Nephron progenitor cell (in vitro differentiated cells): ENCODE results near the gene MUC13.
A peak's percentile ranks its signal among the peaks of the same experiment; 100 is the strongest.

ENCODE experiments used
- DNase-seq: peaks from one replicate; pipeline ENCODE4 v3.0.0; 2021
- H3K27ac Mint-ChIP-seq: 2 replicates; pipeline ENCODE4 v1.8.0; 2021; ENCODE audit warnings: mild to moderate bottlenecking, moderate library complexity, mixed read lengths
- H3K27me3 Mint-ChIP-seq: 2 replicates; pipeline ENCODE4 v1.8.0; 2021; ENCODE audit warnings: mild to moderate bottlenecking, low read depth, mixed read lengths; ENCODE audit not compliant: poor library complexity
- H3K36me3 Mint-ChIP-seq: 2 replicates; pipeline ENCODE4 v1.8.0; 2021; ENCODE audit warnings: low read depth, mixed read lengths
- H3K4me1 Mint-ChIP-seq: 2 replicates; pipeline ENCODE4 v1.8.0; 2021; ENCODE audit warnings: mixed read lengths
- H3K4me3 Mint-ChIP-seq: 2 replicates; pipeline ENCODE4 v1.8.0; 2021; ENCODE audit warnings: mild to moderate bottlenecking, moderate library complexity, mixed read lengths
- H3K9me3 Mint-ChIP-seq: 2 replicates; pipeline ENCODE4 v1.8.0; 2021; ENCODE audit warnings: mild to moderate bottlenecking, moderate library complexity, mixed read lengths
- TF ChIP-seq, protein P1 (sequence below): fragments of 200-600 bp; sonication (generic); IDR thresholded peaks from 2 replicates; pipeline ENCODE4 v1.5.0; 2021; ENCODE audit warnings: antibody characterized with exemption

Gene MUC13

DNA sequence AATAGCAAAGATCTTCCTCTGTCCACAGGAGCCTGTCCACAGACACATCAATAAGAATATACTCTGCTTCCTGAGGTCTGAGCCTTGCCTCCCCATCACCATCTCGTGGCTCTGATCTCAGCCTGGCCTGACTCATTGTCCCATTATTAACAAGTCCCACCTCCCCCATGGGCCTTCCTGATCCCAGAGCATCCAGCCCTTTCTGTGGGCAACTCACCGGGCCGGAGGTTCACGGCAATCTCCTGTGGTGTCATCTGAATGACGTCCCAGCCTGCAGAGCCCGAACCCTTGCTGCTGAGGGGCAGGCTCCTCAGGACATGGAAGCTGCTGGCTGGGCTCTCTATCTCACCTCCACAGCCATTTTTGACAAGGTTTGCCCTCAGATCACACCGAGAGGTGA, 75.5 kb downstream of the MUC13 start:
- H3K27me3 Mint-ChIP-seq = no peaks in the 10 kb centered on the region
- peak overlapping the region; percentile 10 for H3K27ac Mint-ChIP-seq
- peaks cover 3% of the 10 kb centered on the region for H3K9me3 Mint-ChIP-seq
- H3K36me3 Mint-ChIP-seq = peaks cover 46% of the 10 kb centered on the region
- peaks cover 24% of the 10 kb centered on the region for H3K4me1 Mint-ChIP-seq
- DNase-seq = no peak
- no peak overlapping the region for H3K4me3 Mint-ChIP-seq
- TF ChIP-seq, protein P1, sequence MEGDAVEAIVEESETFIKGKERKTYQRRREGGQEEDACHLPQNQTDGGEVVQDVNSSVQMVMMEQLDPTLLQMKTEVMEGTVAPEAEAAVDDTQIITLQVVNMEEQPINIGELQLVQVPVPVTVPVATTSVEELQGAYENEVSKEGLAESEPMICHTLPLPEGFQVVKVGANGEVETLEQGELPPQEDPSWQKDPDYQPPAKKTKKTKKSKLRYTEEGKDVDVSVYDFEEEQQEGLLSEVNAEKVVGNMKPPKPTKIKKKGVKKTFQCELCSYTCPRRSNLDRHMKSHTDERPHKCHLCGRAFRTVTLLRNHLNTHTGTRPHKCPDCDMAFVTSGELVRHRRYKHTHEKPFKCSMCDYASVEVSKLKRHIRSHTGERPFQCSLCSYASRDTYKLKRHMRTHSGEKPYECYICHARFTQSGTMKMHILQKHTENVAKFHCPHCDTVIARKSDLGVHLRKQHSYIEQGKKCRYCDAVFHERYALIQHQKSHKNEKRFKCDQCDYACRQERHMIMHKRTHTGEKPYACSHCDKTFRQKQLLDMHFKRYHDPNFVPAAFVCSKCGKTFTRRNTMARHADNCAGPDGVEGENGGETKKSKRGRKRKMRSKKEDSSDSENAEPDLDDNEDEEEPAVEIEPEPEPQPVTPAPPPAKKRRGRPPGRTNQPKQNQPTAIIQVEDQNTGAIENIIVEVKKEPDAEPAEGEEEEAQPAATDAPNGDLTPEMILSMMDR = no peak

DNA sequence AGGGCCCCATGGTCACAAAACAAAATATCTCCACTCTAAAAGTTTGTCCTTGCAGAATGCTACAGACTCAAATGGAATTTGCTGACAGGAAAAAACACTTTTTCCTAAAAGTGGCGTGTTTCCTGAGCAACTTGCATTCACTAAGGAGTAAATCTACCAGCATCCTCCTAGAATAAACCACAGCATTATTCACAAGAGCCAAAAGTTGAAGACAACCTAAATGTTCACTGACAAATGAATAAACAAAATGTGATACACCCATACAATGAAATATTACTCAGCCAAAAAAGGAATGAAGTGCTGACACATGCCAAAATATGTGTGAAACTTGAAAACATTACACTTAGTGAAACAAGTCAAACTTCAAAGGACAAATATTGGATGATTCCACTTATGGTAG, 76.3 kb downstream of the MUC13 start:
- H3K4me1 Mint-ChIP-seq = peaks cover 24% of the 10 kb centered on the region
- H3K4me3 Mint-ChIP-seq = no peak overlapping the region
- H3K36me3 Mint-ChIP-seq = peaks cover 47% of the 10 kb centered on the region
- peaks cover 3% of the 10 kb centered on the region for H3K9me3 Mint-ChIP-seq
- DNase-seq = no peak
- TF ChIP-seq, protein P1 = no peak
- no peaks in the 10 kb centered on the region for H3K27me3 Mint-ChIP-seq
- H3K27ac Mint-ChIP-seq = no peak overlapping the region

DNA sequence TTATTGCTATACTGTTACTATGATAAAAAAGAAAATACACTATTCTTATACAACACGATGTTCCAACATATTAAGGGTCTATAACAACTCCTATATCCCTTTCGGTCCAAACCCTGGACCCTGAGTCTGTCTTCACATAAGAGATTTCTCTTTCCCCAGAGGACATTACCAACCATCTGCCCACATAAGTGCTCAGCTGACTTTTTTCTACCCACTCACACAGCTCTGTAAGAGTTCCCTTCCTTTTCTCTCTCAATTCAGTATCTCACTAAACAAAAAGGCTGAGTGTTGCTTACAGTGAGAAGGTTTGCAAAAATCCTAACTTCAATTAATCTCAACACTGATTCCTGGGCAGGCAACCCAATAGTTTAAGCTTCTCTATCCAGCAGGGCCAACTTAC, 77.9 kb downstream of the MUC13 start:
- H3K4me3 Mint-ChIP-seq = no peak overlapping the region
- no peak for DNase-seq
- H3K4me1 Mint-ChIP-seq = peaks cover 20% of the 10 kb centered on the region
- TF ChIP-seq, protein P1 = no peak
- peaks cover 47% of the 10 kb centered on the region for H3K36me3 Mint-ChIP-seq
- H3K9me3 Mint-ChIP-seq = peaks cover 3% of the 10 kb centered on the region
- H3K27ac Mint-ChIP-seq = no peak overlapping the region
- H3K27me3 Mint-ChIP-seq = no peaks in the 10 kb centered on the region
